Prostate gland (tissue), 2 donors: ENCODE results near the gene SPRR5. TPM values are rescaled to one million over a fixed set of nuclear protein-coding genes. Genes with fewer than 3 reads are reported as not detected.

Source experiments
- DNase-seq: peaks from one replicate; pipeline ENCODE4 v3.0.0-alpha.2; 2019; ENCODE audit warnings: low spot score
- H3K27ac ChIP-seq, 2 donors: fragments of 200-600 bp; sonication (generic); 2 replicates each; pipeline ENCODE4 v1.5.1; 2017 to 2019
- H3K27me3 ChIP-seq: fragments of 200-600 bp; sonication (generic); replicated peaks from 2 replicates; pipeline ENCODE4 v1.5.1; 2019; ENCODE audit not compliant: insufficient read depth
- H3K36me3 ChIP-seq, 2 donors: fragments of 200-600 bp; sonication (generic); 1 replicate in 1 of 2; 2 replicates in 1 of 2; pipeline versions ENCODE4 v1.5.1 to v1.8.1; 2017 to 2019
- H3K4me1 ChIP-seq: fragments of 200-600 bp; sonication (generic); replicated peaks from 2 replicates; pipeline ENCODE4 v1.5.1; 2019
- H3K4me3 ChIP-seq, 2 donors: fragments of 200-600 bp; sonication (generic); 2 replicates each; pipeline ENCODE4 v1.5.1; 2017 to 2019
- H3K9me3 ChIP-seq: fragments of 200-600 bp; sonication (generic); 2 replicates; pipeline ENCODE4 v1.5.1; 2017
- CTCF ChIP-seq, 4 experiments: fragments of 200-600 bp in 2 of 4; fragments of 450-650 bp in 2 of 4; sonication (generic) in 2 of 4; IDR thresholded peaks; 1 replicate in 3 of 4; 2 replicates in 1 of 4; pipeline ENCODE4 v1.5.1; 2016 to 2019; ENCODE audit warnings: antibody characterized with exemption in 4 of 4, mild to moderate bottlenecking in 2 of 4, moderate library complexity in 2 of 4
- POLR2A ChIP-seq: fragments of 450-650 bp; IDR thresholded peaks from one replicate; pipeline ENCODE4 v1.6.1; 2016; ENCODE audit warnings: antibody characterized with exemption, mild to moderate bottlenecking
- POLR2AphosphoS5 ChIP-seq: sonication (generic); formaldehyde crosslinking; IDR thresholded peaks from one replicate; pipeline ENCODE4 v1.6.1; 2017; ENCODE audit warnings: antibody characterized with exemption
- WGBS: methylation state at CpG from one replicate; pipeline ENCODE4 v1.1.5; 2018; 5-methylcytosine and 5-hydroxymethylcytosine counted together
- intact Hi-C: fragments of 100-400 bp; cut with DNase I; formaldehyde crosslinking; loops from one replicate; pipeline ENCODE4 v1.14.2; 2022
- total RNA-seq, 2 donors: library from RNA; depleted of rRNA; stranded (reverse); fragments of >200 nt; gene quantifications; one replicate each; pipeline ENCODE4 v1.1.0, GENCODE V29; 2016

SPRR5 gene
- total RNA-seq, 2 donors from 2014 or later, result not detected

GRCh38 chr1:152928671-152929070 is 18.3 kb upstream of the SPRR5 start:
- DNase-seq, result no peak
- WGBS, result 48% methylated on average over 3 of the region's 3 CpGs
- Histone ChIP-seq H3K9me3 (no peaks in the 10 kb centered on the region), H3K27ac (no peak overlapping the region), H3K4me1 (no peaks in the 10 kb centered on the region), H3K36me3 (no peaks in the 10 kb centered on the region), H3K4me3 (no peak overlapping the region), H3K27me3 (no peaks in the 10 kb centered on the region)
- no peak for TF ChIP-seq CTCF (IDR thresholded peaks at IDR 0.05)
- TF ChIP-seq POLR2A, result no peak
- TF ChIP-seq POLR2AphosphoS5, result no peak
- intact Hi-C loops, result no loop called here

GRCh38 chr1:152932170-152932811 is 14.7 kb upstream of the SPRR5 start:
- Histone ChIP-seq H3K27me3 (no peaks in the 10 kb centered on the region), H3K4me1 (no peaks in the 10 kb centered on the region), H3K9me3 (no peaks in the 10 kb centered on the region), H3K4me3 (no peak overlapping the region), H3K27ac (no peak overlapping the region), H3K36me3 (no peaks in the 10 kb centered on the region)
- no peak for DNase-seq
- intact Hi-C loops, result no loop called here
- TF ChIP-seq POLR2AphosphoS5, result no peak
- TF ChIP-seq CTCF (IDR thresholded peaks at IDR 0.05), result no peak
- TF ChIP-seq POLR2A, result no peak
- 65% methylated on average over 4 of the region's 4 CpGs for WGBS

GRCh38 chr1:152933196-152933595 is 13.8 kb upstream of the SPRR5 start:
- no peak for DNase-seq
- TF ChIP-seq POLR2AphosphoS5 (no peak), POLR2A (no peak), CTCF (IDR thresholded peaks at IDR 0.05) (no peak)
- intact Hi-C loops, result no loop called here
- no peaks in the 10 kb centered on the region for H3K27me3 ChIP-seq
- H3K4me3 ChIP-seq, result no peak overlapping the region
- H3K4me1 ChIP-seq, result no peaks in the 10 kb centered on the region
- H3K27ac ChIP-seq, result no peak overlapping the region
- H3K36me3 ChIP-seq, result no peaks in the 10 kb centered on the region
- 65% methylated on average over 2 of the region's 2 CpGs for WGBS
- no peaks in the 10 kb centered on the region for H3K9me3 ChIP-seq

GRCh38 chr1:152940614-152941013 is 6.4 kb upstream of the SPRR5 start:
- no peak overlapping the region for H3K27ac ChIP-seq
- 96% methylated on average over 1 of the region's 1 CpG for WGBS
- TF ChIP-seq POLR2A (no peak), CTCF (IDR thresholded peaks at IDR 0.05) (no peak), POLR2AphosphoS5 (no peak)
- H3K9me3 ChIP-seq, result no peaks in the 10 kb centered on the region
- no peaks in the 10 kb centered on the region for H3K36me3 ChIP-seq
- no peak overlapping the region for H3K4me3 ChIP-seq
- intact Hi-C loops, result no loop called here
- no peaks in the 10 kb centered on the region for H3K4me1 ChIP-seq
- H3K27me3 ChIP-seq, result no peaks in the 10 kb centered on the region
- no peak for DNase-seq

- H3K27ac ChIP-seq, result no peak overlapping the region
- H3K4me3 ChIP-seq, result no peak overlapping the region
- no peaks in the 10 kb centered on the region for H3K9me3 ChIP-seq
- no peaks in the 10 kb centered on the region for H3K27me3 ChIP-seq
- no peak for DNase-seq
- WGBS, result 64% methylated on average over 8 of the region's 8 CpGs
- TF ChIP-seq POLR2AphosphoS5 (no peak), CTCF (IDR thresholded peaks at IDR 0.05) (no peak), POLR2A (no peak)
- intact Hi-C loops, result no loop called here
- H3K4me1 ChIP-seq, result no peaks in the 10 kb centered on the region
- no peaks in the 10 kb centered on the region for H3K36me3 ChIP-seq
These were observed 5.8 kb upstream of the SPRR5 start for GRCh38 chr1:152941037-152941711.
